HG02852 (cell line): ENCODE measurements around the gene SNAP47.

Source experiments
- ATAC-seq: cut with Tn5 transposase; IDR thresholded peaks from one replicate; pipeline ENCODE4 v1.9.1; 2021; ENCODE audit warnings: mild to moderate bottlenecking, moderate library complexity; ENCODE audit not compliant: unreplicated experiment

SNAP47 gene

GRCh38 chr1:227748496-227749182 lies 13.4 kb downstream of the SNAP47 start:
- ATAC-seq = no peak

GRCh38 chr1:227749225-227749624 lies 14.0 kb downstream of the SNAP47 start:
- no peak for ATAC-seq

DNA sequence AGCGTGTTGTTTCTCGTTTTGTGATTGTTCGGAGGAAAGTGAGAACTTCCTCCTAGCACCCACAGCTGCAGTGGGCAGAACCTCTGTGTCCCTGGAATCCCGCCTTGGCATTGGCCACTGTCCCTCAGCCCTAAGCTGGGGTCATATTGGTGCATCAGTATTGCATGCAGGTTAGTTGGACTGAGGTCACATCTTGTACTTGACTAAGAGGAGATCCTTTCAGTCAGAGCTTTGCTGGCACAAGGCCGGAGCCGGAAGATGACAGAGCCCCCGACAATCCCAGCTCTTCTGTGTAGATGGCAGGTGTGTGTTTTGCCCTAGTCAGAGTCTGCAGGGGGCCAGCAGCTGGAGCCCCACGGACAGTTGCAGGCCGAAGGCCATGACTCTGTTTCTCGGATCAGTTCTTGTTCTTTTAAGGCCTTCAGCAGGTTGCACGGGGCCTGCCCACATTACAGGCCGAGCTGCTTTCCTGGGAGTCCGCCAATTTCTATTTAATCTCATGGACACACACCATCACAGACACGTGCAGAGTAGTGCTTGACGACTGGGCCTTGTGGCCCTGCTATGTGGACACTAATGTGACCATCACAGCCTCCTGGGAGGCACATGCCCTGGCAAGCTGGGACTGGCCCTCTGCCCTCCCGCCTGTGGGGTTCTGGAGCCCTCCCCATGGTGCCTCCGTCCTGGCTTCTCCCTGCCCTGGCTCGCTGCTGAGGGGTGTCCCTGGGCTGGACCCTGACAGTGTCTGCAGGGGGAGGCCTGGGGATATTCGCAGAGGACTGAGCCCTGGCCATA lies 14.9 kb downstream of the SNAP47 start:
- no peak for ATAC-seq

DNA sequence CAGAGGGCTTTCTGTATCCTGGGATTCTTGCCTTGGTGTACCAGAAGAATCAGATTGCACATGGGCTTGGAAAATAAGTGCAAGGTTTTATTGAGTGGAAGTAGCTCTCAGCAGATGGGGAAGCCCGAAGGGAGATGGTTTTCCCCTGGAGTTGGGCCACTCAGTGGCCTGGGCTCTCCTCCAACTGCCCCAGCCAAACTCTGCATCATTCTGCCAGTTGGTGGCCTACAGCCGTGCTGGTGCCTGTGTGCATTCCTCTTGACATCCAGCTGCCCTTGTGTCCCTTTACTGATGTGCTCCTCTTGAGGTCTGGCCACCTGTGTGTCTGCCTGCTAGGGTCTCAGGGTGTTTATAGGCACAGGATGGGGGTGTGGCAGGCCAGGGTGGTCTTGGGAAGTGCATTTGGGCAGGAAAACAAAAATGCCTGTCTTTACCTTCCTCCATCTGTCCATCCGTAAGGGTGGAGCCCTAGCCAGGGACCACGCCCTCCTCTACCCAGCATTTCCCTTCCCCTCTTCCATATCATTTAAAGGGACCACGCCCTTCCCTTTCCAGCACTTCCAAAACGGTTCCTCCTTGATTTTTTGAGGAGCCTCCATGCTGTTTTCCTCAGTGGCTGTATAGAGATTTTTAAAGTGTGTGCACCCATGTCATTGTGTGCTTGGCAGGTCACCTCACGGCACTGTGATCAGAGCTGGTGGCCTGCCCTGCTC lies 18.9 kb downstream of the SNAP47 start:
- ATAC-seq = no peak

DNA sequence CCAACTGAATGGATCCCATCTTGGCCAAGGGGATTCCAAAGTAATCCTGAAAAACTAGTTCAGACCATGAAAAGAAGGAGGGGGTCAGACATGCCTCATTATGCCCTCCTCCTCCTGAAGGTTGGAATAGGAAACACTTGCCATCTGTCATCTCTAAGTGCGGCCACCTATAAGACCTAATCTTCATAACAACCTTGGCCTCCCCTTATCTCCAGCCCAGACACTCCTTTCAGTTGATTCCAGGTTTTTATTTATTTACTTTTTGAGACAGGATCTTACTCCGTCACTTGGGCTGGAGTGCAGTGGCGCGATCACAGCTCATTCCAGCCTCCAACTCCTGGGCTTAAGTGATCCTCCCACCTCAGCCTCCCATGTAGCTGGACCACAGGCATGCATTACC lies 19.7 kb downstream of the SNAP47 start:
- no peak for ATAC-seq

- ATAC-seq = no peak
These were observed 21.1 kb downstream of the SNAP47 start for GRCh38 chr1:227756172-227756959.

GRCh38 chr1:227757781-227758180 lies 22.5 kb downstream of the SNAP47 start:
- ATAC-seq = no peak

- ATAC-seq = peak; percentile 48
These were observed 23.1 kb downstream of the SNAP47 start for GRCh38 chr1:227758366-227758765.

DNA sequence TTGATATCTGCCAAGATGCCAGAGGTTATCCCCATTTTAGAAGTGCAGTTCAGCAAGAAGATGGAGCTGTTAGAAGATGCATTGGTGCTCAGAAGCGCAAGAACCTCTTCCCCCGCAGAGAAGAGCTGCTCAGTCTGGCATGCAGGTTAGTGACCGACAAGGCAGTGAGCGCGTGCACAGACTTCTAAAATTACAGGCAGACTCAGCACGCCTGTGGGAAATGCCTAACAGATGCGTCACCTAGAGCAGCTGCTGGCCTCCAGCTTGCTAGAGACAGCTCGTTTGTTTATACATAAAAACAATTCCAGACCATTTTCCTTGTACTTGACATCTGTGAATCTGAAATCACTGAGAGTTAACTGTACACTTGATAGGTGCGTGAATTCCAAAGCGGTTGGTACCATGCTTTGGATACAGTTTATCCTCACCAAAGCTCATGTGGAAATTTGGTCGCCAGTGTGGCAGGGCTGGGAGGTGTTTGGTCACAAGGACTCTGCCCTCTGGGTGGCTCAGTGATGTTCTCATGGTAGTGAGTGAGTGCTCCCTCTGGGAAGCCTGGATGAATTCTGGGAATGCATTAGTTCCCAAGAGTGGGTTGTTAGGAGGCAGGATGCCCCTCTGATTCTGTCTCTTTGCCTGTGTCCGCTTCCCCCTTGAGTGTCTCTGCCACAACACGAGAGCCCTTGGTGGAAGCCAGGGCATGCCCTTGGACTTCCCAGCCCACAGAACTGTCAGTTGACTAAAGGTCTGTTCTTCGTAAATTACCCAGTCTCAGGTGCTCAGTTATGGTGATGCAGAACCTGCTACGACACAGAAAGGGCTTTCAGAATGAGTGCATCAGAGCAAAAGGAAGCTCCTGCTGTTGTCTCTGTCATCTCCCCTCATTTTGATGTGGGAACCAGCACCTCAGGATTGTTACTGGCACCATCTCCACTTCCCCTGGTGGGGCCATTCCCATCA lies 24.4 kb downstream of the SNAP47 start:
- no peak for ATAC-seq

DNA sequence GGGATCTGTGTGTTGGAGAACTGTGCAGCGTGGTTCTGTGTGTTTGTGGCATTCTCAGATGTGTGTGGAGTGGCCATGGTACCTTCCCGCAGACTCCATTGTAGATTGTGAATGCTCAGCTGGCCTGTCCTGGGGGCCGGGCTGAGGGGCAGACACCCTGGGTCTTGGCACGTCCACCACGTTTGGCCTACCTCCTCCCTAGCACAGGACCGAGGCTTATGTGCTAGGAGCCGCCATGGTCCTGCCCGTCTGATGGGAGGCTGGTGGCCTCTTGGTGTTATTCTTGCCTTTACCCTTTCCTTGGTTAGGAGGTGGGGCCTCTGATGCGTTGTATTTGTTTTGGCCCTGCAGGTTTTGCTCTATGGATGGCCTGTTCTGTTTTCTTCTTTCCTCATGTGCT lies 25.1 kb downstream of the SNAP47 start:
- no peak for ATAC-seq

GRCh38 chr1:227761621-227762230 lies 26.5 kb downstream of the SNAP47 start:
- no peak for ATAC-seq

GRCh38 chr1:227762231-227762911 lies 27.1 kb downstream of the SNAP47 start:
- ATAC-seq = peak; percentile 60

GRCh38 chr1:227763246-227764018 lies 28.2 kb downstream of the SNAP47 start:
- ATAC-seq = no peak

DNA sequence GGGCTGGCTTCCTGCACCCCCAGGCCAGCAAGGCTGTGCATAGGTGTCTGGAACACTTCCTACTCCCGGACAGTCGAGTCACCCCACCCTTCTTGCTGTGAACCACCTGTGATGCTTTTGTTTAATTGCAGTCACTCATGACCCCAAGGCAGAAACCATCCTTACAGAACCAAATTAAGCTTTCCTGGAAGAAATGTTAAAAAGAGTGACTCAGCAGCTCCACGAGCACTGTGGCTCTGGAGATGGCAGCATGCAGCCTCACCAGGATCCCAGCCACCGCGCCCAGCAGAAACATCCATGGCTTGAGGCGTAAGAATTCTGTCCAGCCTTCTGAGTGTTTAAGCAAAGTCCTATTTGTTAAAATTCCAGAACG lies 28.8 kb downstream of the SNAP47 start:
- no peak for ATAC-seq

GRCh38 chr1:227765261-227766014 lies 30.2 kb downstream of the SNAP47 start:
- no peak for ATAC-seq

DNA sequence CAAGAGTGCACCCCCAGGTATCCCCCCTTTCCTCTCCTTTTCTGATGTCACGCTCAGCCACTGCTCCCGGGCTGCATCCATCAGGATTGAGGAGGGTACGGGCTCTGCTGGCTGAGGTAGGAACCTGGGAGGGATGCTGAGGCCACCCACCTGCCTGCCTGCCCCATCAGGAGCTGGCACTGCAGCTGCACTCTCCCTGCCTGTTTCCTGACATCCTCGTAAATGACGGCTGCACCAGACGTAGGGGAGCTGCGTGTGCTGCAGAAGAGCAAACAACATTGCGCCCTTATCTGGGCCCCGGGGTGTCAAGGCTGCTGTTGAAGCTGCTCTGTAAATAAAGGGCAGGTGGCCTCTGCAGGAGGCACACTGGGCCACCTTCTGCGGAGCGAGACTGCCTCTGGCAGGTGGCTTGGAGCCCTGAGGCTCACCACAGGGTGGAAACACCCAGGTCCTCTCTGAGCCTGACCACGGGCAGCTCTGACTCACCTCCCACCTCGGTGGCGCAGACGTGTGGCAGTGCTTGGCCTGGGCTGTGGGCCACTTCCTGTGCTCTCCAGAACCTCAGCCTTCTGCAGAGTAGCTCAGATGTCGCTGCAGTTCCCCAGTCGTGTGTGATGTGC lies 30.9 kb downstream of the SNAP47 start:
- ATAC-seq = no peak

DNA sequence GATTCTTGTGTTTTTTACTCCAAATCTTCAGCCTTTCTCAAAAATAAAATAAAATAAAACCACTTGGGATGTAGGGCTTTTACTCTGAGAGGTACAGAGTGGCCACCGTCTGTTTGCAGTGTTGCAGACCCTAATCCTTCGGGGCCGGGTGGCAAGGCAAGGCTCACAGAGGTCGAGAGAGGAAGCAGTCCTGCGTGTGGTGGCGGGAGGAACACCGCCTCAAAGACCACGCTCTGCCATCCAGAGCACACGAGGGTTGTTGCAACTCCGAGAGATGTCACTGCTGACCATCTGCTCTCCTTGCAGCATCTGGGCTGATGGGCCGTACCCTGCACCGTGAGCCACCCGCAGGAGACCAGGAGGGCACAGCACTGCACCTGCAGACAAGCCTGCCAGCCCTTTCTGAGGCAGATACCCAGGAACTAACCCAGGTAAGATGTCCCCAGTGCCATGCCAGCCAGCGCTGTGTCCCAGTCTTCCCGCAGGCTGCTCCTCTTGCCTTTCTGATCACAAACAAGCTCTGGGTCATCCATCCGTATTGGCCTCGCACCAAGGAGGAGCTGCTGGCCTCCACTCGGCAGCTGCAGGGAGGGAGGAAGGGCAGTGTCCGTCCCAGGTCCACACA lies 31.5 kb downstream of the SNAP47 start:
- ATAC-seq = no peak
